Fibroblast of lung (primary cell): ENCODE data around the gene TBX19. TPM values are rescaled to one million over a fixed set of nuclear protein-coding genes. Genes with fewer than 3 reads are reported as not detected.

ENCODE experiments used
- DNase-seq, 2 donors: peaks; one replicate each; pipeline versions ENCODE4 v3.0.0 to v3.0.0-alpha.2; 2010; ENCODE audit warnings: low read depth in 2 of 2
- H2AFZ ChIP-seq: 2 replicates; pipeline ENCODE4 v1.5.1; 2012; ENCODE audit warnings: low read length, control low read depth, inconsistent platforms
- H3K27ac ChIP-seq: 2 replicates; pipeline ENCODE4 v1.5.1; 2011; ENCODE audit warnings: low read length, control low read depth; ENCODE audit not compliant: insufficient read depth
- H3K27me3 ChIP-seq: 2 replicates; pipeline ENCODE4 v1.5.1; 2011; ENCODE audit warnings: mild to moderate bottlenecking, low read length; ENCODE audit not compliant: control insufficient read depth, insufficient read depth
- H3K36me3 ChIP-seq: 2 replicates; pipeline ENCODE4 v1.5.1; 2011; ENCODE audit warnings: low read length; ENCODE audit not compliant: control insufficient read depth, insufficient read depth
- H3K4me1 ChIP-seq: 2 replicates; pipeline ENCODE4 v1.5.1; 2011; ENCODE audit warnings: low read length; ENCODE audit not compliant: control insufficient read depth, insufficient read depth; ENCODE audit errors: extremely low read depth
- H3K4me2 ChIP-seq: 2 replicates; pipeline ENCODE4 v1.5.1; 2011; ENCODE audit warnings: low read length, control low read depth; ENCODE audit not compliant: insufficient read depth; ENCODE audit errors: extremely low read depth
- H3K4me3 ChIP-seq, 4 experiments: fragments of 200-600 bp in 1 of 4; sonication (generic) in 1 of 4; replicated peaks in 1 of 4; 2 replicates each; pipeline ENCODE4 v1.5.1; 2011 to 2016; ENCODE audit warnings: low read length in 4 of 4, low read depth in 3 of 4, mild to moderate bottlenecking in 3 of 4, control low read depth in 2 of 4, inconsistent platforms in 1 of 4, mixed read lengths in 1 of 4; ENCODE audit not compliant: insufficient read depth in 1 of 4; ENCODE audit errors: control extremely low read depth in 1 of 4
- H3K79me2 ChIP-seq: 2 replicates; pipeline ENCODE4 v1.5.1; 2012; ENCODE audit warnings: mild to moderate bottlenecking, low read length, inconsistent platforms; ENCODE audit not compliant: control insufficient read depth, insufficient read depth
- H3K9ac ChIP-seq: 2 replicates; pipeline ENCODE4 v1.5.1; 2011; ENCODE audit warnings: mild to moderate bottlenecking, low read length, control low read depth; ENCODE audit not compliant: insufficient read depth
- H3K9me3 ChIP-seq: 2 replicates; pipeline ENCODE4 v1.5.1; 2012; ENCODE audit warnings: low read depth, low read length; ENCODE audit not compliant: control insufficient read depth, insufficient read depth
- H4K20me1 ChIP-seq: 2 replicates; pipeline ENCODE4 v1.5.1; 2011; ENCODE audit warnings: low read length; ENCODE audit not compliant: control insufficient read depth, insufficient read depth; ENCODE audit errors: extremely low read depth
- EZH2 ChIP-seq: IDR thresholded peaks from 2 replicates; pipeline ENCODE4 v1.5.1; 2012; ENCODE audit warnings: low read length, control low read depth, mild to moderate bottlenecking; ENCODE audit errors: missing control alignments
- polyA plus RNA-seq, 2 donors: library from polyadenylated mRNA; depleted of rRNA in 1 of 2; stranded (reverse) in 1 of 2; unstranded in 1 of 2; fragments of >200 nt; gene quantifications; 2 replicates each; pipeline ENCODE4 v1.2.1, GENCODE V29; 2011 to 2012; ENCODE audit warnings: missing spikeins in 1 of 2
- total RNA-seq: library from RNA; depleted of rRNA; stranded (reverse); fragments of >200 nt; gene quantifications from 2 replicates; pipeline ENCODE4 v1.2.1, GENCODE V29; 2014
- TF ChIP-seq, protein P1 (sequence below), 2 donors: IDR thresholded peaks in 1 of 2; conservative IDR thresholded peaks in 1 of 2; 1 replicate in 1 of 2; 2 replicates in 1 of 2; pipeline ENCODE4 v1.5.1; 2011 to 2012; ENCODE audit warnings: low read length in 2 of 2, control low read depth in 1 of 2, inconsistent platforms in 1 of 2, low read depth in 1 of 2, mild to moderate bottlenecking in 1 of 2

Gene TBX19
- total and polyA plus RNA-seq, 2 donors (not counting 1 experiment from before 2014, with no cell fraction given): 0.94 to 1.2 TPM

DNA sequence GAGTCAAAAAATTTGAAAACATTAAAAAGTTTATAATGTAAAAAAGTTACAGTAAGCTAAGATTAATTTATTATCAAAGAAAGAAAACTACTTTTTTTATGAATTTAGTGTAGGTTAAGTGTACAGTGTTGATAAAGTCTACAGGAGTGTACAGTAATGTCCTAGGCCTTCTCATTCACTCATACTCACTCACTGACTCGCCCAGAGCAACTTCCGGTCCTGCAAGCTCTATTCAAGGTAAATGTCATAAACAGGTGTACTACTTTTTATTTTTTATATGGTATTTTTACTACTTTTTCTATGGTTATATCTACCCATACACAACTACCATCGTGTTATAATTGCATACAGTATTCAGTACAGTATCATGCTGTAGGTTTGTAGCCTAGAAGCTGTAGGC is 49.6 kb downstream of the TBX19 start:
- no peak for TF ChIP-seq EZH2
- TF ChIP-seq, protein P1, sequence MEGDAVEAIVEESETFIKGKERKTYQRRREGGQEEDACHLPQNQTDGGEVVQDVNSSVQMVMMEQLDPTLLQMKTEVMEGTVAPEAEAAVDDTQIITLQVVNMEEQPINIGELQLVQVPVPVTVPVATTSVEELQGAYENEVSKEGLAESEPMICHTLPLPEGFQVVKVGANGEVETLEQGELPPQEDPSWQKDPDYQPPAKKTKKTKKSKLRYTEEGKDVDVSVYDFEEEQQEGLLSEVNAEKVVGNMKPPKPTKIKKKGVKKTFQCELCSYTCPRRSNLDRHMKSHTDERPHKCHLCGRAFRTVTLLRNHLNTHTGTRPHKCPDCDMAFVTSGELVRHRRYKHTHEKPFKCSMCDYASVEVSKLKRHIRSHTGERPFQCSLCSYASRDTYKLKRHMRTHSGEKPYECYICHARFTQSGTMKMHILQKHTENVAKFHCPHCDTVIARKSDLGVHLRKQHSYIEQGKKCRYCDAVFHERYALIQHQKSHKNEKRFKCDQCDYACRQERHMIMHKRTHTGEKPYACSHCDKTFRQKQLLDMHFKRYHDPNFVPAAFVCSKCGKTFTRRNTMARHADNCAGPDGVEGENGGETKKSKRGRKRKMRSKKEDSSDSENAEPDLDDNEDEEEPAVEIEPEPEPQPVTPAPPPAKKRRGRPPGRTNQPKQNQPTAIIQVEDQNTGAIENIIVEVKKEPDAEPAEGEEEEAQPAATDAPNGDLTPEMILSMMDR (conservative IDR thresholded peaks at IDR 0.05 in 1 of 2, IDR thresholded peaks at IDR 0.05 in 1 of 2; ENCODE audit: low read depth in 1 of 2, low read length in 2 of 2): no peak
- no peak overlapping the region for H3K4me2 ChIP-seq

DNA sequence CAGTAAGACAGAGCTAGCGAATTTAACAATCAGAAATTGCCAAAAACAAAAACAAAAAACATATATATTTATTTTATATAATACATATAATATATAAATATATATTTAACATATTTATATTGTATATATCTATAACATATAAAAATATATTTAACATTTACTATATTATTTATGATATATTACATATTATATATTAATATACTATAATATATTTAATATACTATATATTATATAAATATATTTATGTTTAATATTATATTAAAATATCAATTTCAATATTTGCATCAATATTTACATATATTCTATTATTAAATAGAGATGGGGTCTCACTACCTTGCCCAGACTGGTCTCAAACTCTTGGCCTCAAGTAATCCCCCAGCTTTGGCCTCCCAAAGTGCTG is 50.9 kb downstream of the TBX19 start:
- no peak overlapping the region for H3K4me3 ChIP-seq
- no peak overlapping the region for H3K27ac ChIP-seq
- no peak for TF ChIP-seq EZH2
- TF ChIP-seq, protein P1 (conservative IDR thresholded peaks at IDR 0.05 in 1 of 2, IDR thresholded peaks at IDR 0.05 in 1 of 2; ENCODE audit: low read depth in 1 of 2, low read length in 2 of 2): no peak
- H2AFZ ChIP-seq: no peak overlapping the region
- H3K9me3 ChIP-seq: no peaks in the 10 kb centered on the region
- H4K20me1 ChIP-seq: no peaks in the 10 kb centered on the region
- no peak overlapping the region for H3K4me2 ChIP-seq
- H3K79me2 ChIP-seq: no peaks in the 10 kb centered on the region
- no peaks in the 10 kb centered on the region for H3K27me3 ChIP-seq
- no peak overlapping the region for H3K9ac ChIP-seq
- H3K36me3 ChIP-seq: no peaks in the 10 kb centered on the region
- H3K4me1 ChIP-seq: no peaks in the 10 kb centered on the region
- DNase-seq: no peak

More for the DNA sequence above, 49.6 kb downstream of the TBX19 start:
- H3K9ac ChIP-seq: no peak overlapping the region
- no peaks in the 10 kb centered on the region for H3K9me3 ChIP-seq
- H3K4me3 ChIP-seq: no peak overlapping the region
- no peak for DNase-seq
- H4K20me1 ChIP-seq: no peaks in the 10 kb centered on the region
- no peak overlapping the region for H3K27ac ChIP-seq
- H3K36me3 ChIP-seq: no peaks in the 10 kb centered on the region
- H2AFZ ChIP-seq: no peak overlapping the region
- H3K4me1 ChIP-seq: no peaks in the 10 kb centered on the region
- no peaks in the 10 kb centered on the region for H3K27me3 ChIP-seq
- no peaks in the 10 kb centered on the region for H3K79me2 ChIP-seq

DNA sequence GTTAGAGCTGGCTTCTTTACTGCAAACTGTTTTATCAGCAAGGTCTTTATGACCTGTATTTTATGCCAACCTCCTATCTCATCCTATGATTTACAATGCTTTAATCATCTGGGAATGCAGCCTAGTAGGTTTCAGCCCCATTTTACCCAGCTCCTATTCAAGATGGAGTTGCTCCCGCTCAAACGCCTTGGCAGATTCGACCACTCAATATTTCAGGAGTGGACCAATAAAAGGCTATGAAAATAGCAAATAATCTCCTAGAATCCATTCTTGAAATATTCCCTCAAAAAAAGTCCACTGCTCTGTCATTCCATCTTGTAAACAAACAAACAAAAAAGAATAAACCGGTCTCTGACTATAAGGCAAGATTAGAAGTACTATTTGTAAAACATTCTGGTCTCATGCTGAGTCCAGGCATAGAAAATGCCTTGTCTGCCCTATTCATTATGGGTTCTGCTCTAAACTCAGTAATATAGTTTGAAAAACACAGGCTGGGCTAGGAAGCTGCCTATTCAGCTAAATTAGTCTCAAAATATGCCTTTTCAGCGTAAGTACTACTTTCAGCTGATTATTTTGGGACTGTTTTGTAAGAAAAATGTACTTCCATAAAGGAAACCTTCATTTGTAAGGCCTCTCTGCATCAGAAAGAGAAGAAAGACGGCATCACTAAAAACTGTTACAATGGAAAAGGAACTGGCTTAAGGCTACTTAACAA is 53.0 kb downstream of the TBX19 start:
- Histone ChIP-seq H3K4me2 (no peak overlapping the region), H3K9me3 (no peaks in the 10 kb centered on the region), H3K9ac (no peak overlapping the region), H3K4me1 (no peaks in the 10 kb centered on the region), H3K27me3 (no peaks in the 10 kb centered on the region), H3K27ac (no peak overlapping the region), H3K4me3 (no peak overlapping the region), H3K79me2 (no peaks in the 10 kb centered on the region), H4K20me1 (no peaks in the 10 kb centered on the region), H3K36me3 (no peaks in the 10 kb centered on the region), H2AFZ (no peak overlapping the region)
- DNase-seq: no peak
- no peak for TF ChIP-seq EZH2
- TF ChIP-seq, protein P1 (conservative IDR thresholded peaks at IDR 0.05 in 1 of 2, IDR thresholded peaks at IDR 0.05 in 1 of 2; ENCODE audit: low read depth in 1 of 2, low read length in 2 of 2): no peak
